ENCODE data around the gene CDC20.

CDC20 gene

GRCh38 chr1:43329995-43330751 is 28.6 kb upstream of the CDC20 start:
- DNase-seq (ENCODE audit: low read depth in 2 of 2): peak; percentile 9 to 19

DNA sequence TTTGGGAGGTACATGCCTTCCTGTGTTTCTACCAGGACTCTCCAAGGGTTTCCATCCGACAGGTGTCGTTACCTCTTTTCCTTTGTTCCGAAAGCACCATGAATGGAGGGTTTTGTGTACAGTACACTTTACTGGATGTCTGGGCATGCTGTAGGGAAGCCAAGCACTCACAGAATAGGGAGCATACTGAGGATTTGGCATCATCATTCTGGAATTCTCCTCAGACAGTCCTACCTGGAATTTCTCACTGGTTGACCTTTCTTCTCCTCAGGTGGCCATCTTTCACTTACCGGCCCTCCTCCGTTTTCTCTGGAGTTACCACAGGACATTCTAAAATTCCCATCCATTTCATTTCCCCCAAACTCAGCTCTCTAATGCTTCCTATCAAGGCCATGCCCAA is 27.1 kb upstream of the CDC20 start:
- no peak for DNase-seq (ENCODE audit: low read depth in 2 of 2)

GRCh38 chr1:43334453-43335205 is 24.2 kb upstream of the CDC20 start:
- DNase-seq (ENCODE audit: low read depth in 2 of 2): no peak

GRCh38 chr1:43337588-43337987 is 21.2 kb upstream of the CDC20 start, which contains the start of gene MPL:
MPL (plus strand) TSS chr1:43337818; CDS start chr1:43337849, 31 bp downstream.
- DNase-seq (ENCODE audit: low read depth in 2 of 2): no peak

- no peak for DNase-seq (ENCODE audit: low read depth in 2 of 2)
Measured at GRCh38 chr1:43338001-43338400, 20.8 kb upstream of the CDC20 start.

- DNase-seq (ENCODE audit: low read depth in 2 of 2): no peak
Measured at GRCh38 chr1:43339584-43340232, 19.1 kb upstream of the CDC20 start.

DNA sequence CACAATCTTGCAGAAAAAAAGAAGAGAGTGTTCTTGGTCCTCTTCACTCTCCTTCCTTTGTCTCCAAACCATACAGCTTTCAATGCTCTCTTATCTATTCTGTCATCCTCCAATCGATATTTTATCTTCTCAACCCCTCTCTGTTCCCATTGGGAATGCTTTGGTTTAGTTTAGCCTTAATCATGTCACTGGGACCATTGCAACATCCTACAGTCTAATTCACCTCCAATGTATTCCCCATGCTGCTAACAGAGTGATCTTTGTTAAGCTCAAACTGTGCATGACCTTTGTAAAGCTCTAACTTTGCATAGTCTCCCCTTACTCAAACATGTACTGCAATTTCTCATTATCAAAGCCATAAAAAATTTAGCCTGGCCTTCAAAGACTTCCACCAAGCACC is 18.2 kb upstream of the CDC20 start:
- DNase-seq (ENCODE audit: low read depth in 2 of 2): no peak

GRCh38 chr1:43344267-43344850 is 14.4 kb upstream of the CDC20 start:
- no peak for DNase-seq (ENCODE audit: low read depth in 2 of 2)

- no peak for DNase-seq (ENCODE audit: low read depth in 2 of 2)
Measured at GRCh38 chr1:43345120-43345519, 13.7 kb upstream of the CDC20 start.

DNA sequence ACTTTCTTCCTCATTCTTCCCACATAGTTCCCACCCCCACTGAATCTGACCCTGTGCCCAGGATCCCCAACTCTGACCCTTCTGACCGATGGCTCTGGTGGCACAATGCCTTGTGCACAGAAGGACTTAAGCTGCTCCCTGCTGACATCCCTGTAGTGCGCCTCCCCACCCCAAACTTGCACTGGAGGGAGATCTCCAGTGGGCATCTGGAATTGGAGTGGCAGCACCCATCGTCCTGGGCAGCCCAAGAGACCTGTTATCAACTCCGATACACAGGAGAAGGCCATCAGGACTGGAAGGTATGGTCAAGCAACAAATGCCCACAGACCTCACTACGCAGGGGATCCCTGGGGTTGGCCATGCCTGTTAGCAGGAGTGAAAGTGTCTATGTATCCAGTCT is 12.1 kb upstream of the CDC20 start:
- no peak for DNase-seq (ENCODE audit: low read depth in 2 of 2)

- no peak for DNase-seq (ENCODE audit: low read depth in 2 of 2)
Measured at GRCh38 chr1:43348343-43348808, 10.4 kb upstream of the CDC20 start.

- DNase-seq (ENCODE audit: low read depth in 2 of 2): peak in 1 of 2 donors; percentile 50
Measured at GRCh38 chr1:43348809-43349593, 9.8 kb upstream of the CDC20 start.

DNA sequence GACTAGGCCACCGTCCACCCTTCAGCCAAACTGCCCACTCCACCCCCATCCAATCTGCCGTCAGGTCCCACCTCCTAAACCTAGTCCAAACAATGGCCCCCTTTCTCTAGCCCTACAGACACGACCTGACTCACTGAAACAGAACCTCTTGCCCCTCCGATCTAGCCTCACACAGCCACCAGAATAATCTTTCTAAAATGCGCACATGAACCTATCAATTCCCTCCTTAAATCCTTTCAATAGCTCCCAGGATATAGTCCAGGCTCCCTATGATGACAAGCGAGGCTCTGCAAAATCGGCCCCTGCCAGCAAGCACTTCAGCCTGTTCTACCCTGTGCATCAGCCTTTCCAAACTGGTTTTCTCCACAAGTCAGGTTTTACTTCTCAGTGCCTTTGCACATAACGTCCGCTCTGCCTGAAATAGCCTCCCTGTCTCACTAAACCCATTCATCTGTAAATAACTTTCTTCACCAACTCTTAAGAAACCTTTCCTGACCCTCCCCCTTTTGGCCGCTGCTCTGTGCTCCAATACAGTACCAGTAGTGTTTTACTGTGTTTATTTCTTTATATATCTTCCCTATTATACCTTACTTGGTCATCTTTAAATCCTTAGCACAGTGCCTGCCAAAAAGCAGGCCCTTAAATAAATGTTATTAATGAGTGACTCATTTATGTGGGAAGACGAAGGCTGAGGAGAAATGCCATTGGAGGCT is 9.0 kb upstream of the CDC20 start:
- DNase-seq (ENCODE audit: low read depth in 2 of 2): no peak

DNA sequence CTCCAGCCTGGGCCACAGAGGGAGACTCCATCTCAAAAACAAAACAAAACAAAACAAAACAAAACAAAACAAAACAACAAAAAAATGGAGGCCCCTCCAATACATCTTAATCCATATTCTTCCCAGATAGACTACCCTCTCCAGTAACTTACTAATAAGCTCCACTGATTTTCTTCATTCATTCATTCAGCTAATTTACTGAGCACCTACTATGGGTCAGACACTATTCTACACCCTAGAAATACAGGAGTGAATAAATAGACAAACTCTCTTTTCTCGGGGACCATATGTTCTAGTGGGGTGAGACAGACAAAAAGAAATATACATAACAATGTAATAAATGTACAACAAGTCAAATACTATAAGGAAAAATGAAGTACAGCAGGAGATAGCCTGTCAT is 7.8 kb upstream of the CDC20 start:
- DNase-seq (ENCODE audit: low read depth in 2 of 2): no peak

- DNase-seq (ENCODE audit: low read depth in 2 of 2): no peak
Measured at GRCh38 chr1:43351421-43352350, 7.1 kb upstream of the CDC20 start.

DNA sequence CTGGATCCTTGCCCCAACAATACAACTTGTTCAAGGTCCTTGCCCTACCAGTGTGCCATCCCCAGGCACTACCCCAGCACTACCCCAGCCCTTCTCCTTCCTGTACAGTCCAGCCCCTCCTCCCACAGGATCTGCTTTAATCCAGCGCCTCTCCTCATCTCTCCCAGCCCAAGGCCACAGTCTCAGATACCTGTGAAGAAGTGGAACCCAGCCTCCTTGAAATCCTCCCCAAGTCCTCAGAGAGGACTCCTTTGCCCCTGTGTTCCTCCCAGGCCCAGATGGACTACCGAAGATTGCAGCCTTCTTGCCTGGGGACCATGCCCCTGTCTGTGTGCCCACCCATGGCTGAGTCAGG is 6.5 kb upstream of the CDC20 start:
- DNase-seq (ENCODE audit: low read depth in 2 of 2): no peak

- DNase-seq (ENCODE audit: low read depth in 2 of 2): no peak
Measured at GRCh38 chr1:43352881-43353280, 5.9 kb upstream of the CDC20 start.

- DNase-seq (ENCODE audit: low read depth in 2 of 2): no peak
Measured at GRCh38 chr1:43354471-43354870, 4.3 kb upstream of the CDC20 start.

- no peak for DNase-seq (ENCODE audit: low read depth in 2 of 2)
Measured at GRCh38 chr1:43354936-43355335, 3.8 kb upstream of the CDC20 start.

DNA sequence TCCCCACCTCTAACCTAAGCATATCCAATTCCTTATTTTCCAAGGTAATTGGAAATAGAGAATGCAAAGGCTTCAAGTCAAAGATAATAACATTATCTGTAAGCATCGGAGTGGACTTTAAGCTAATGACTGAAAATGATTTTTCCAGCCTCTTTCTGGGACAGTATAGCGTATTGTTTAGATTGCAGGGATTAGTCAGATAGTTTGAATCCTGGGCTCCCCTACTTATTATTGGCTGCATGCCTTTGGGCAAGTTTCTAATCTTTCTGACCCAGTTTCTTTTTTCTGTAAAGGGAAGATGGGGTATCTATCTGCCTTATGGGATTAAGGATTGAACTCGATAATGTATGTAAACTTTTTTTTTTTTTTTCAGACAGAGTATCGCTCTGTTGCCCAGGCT is 1.5 kb upstream of the CDC20 start:
- no peak for DNase-seq (ENCODE audit: low read depth in 2 of 2)

Measured in stimulated activated CD8-positive, alpha-beta memory T cell treated with anti-CD3 and anti-CD28 coated beads, Interleukin-7, amount 100 ng/mL, for 4 hours (primary cell).